Retinal pigment epithelial cell (primary cell): ENCODE results near the gene MAD2L2.

Source experiments
- DNase-seq: peaks from one replicate; pipeline ENCODE4 v3.0.0-alpha.2; 2010; ENCODE audit warnings: low read depth
- H3K4me3 ChIP-seq: 2 replicates; pipeline ENCODE4 v1.5.1; 2011; ENCODE audit warnings: mild to moderate bottlenecking, low read length, control low read depth, moderate library complexity
- TF ChIP-seq, protein P1 (sequence below): conservative IDR thresholded peaks from 2 replicates; pipeline ENCODE4 v1.5.1; 2011; ENCODE audit warnings: low read depth, low read length, control low read depth, inconsistent platforms

MAD2L2 gene

DNA sequence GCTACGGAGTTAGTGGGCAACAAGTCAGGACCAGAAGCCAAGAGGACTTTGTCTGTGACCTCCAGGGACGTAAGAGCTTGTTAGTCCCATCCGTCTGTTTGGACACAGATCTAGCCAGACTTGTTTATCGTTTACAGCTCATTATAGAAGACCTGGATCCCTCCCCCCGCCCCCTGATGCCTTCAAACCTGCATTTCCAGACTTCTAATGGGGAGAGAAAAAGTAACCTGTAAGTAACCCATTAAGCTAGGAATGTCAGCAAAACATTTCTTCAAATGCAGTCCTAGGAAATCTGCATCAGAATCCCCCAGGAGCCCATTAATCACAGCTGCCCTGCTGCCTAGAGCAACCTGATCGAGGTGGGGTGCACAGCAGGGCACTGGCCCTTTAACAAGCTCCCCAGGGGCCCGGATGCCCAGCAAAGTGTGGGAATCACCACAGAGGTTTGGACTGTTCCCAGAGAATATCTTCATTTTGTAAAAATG is 1.4 kb upstream of the MAD2L2 start:
- no peak overlapping the region for H3K4me3 ChIP-seq
- TF ChIP-seq, protein P1, sequence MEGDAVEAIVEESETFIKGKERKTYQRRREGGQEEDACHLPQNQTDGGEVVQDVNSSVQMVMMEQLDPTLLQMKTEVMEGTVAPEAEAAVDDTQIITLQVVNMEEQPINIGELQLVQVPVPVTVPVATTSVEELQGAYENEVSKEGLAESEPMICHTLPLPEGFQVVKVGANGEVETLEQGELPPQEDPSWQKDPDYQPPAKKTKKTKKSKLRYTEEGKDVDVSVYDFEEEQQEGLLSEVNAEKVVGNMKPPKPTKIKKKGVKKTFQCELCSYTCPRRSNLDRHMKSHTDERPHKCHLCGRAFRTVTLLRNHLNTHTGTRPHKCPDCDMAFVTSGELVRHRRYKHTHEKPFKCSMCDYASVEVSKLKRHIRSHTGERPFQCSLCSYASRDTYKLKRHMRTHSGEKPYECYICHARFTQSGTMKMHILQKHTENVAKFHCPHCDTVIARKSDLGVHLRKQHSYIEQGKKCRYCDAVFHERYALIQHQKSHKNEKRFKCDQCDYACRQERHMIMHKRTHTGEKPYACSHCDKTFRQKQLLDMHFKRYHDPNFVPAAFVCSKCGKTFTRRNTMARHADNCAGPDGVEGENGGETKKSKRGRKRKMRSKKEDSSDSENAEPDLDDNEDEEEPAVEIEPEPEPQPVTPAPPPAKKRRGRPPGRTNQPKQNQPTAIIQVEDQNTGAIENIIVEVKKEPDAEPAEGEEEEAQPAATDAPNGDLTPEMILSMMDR: no peak
- no peak for DNase-seq

DNA sequence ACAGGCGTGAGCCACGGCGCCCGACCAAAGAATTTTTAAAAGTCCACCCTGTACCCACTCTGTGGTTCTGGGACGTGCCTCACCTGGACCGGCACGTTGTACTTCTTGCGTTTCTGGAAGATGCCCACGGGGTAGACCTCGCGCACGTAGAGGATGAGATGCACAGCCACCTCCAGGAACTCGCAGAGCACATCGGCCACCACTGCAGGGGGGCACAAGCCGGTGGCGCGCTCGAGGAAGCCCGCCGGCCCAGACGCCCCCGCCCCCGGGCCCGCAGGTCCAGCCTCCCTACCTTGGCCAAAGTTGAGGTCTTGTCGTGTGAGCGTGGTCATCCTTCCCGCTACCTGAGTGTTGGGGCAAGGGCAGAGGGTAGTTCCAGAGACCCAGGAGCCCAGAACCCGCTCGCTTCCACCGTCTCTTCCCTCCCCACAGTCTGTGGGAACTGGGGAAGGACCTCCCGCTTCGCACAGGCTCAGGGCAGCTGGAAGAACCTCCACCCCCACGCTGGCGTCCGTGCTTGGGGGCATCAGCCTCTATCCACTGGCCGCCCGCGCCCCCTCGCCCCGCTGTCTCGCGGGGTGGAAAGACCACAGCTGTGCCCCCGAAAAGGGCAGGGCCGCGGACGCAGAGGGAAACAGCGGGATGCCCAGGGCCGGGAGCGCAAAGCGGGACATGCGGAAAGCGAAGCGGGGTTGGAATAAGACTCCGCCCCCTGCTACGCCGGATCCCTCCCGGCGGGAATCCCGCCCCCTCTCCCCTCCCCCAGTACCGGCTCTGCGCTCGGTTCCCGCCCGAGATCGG is 478 bp downstream of the MAD2L2 start:
- DNase-seq: no peak
- H3K4me3 ChIP-seq: peak overlapping the region; percentile 64
- TF ChIP-seq, protein P1: no peak

DNA sequence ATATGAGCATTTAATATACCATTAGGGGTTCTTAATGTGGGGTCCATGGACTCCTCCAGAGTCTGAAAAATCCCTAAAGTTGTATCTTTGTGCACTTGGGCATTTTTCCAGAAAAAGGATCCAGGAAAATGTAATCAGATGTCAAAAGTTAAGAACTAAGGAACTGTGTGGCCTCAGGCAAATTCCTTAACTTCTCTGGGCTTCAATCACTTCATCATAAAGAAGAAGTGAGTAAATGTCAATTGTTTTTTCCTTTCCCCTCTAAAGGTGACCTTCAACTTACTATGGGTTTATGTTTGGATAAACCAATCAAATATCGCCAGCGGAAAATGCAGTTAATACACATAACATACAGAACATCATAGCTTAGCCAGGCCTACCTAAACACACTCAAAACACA is 2.5 kb downstream of the MAD2L2 start:
- H3K4me3 ChIP-seq: no peak overlapping the region
- TF ChIP-seq, protein P1: no peak
- no peak for DNase-seq

DNA sequence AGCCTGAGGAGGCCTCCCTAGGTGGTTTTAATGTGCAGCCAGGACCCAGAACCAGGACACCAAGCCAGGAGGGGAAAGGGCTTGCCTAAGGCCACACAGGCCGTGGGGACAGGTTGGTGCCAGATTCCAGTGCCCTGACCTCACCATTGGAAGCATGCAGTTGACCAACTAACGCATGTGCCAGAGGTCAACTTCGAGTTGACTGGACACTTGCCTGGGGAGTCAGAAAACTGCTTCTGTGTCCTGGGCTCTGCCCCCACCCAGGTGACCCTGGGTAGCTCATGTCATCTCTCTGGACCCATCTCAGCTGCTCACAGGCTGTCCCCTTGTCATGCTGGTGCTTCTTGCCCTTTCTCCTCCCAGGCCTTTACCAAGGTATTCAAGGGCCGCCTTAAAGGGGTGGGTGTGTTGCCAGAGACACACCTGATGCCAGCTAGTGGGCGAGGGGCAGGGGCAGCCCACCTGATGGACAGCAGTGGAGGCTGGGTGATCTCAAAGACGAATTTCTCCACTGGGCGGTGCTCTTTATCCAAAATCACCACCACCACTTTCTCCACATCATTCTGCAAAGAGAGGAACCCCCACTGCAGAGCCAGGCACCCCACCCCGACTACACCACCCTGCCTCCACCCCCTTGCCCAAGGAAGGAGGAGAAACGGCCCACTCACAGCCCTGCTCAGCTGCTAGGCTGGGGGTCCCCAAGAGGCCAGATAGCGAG is 4.4 kb downstream of the MAD2L2 start:
- TF ChIP-seq, protein P1: no peak
- no peak overlapping the region for H3K4me3 ChIP-seq
- no peak for DNase-seq

DNA sequence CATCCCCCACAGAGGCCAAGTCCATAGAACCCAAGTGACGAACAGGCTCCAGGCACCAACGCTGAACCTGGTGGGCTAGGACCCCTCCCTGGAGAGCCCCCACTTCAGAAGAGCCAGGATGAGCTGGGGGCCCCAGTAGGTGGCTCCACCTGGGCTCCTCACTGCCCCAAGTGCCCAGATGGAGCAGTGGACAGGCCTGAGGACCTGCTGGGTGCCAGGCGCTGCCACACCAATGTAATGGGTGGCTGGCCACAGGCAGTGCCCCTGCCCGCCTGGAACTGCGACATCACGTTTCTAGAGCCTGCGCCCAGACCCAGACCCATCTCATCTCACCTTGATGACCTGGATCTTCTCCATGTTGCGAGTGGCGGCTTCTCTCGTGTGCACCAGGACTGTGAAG is 5.6 kb downstream of the MAD2L2 start:
- DNase-seq: no peak
- no peak overlapping the region for H3K4me3 ChIP-seq
- TF ChIP-seq, protein P1: no peak

DNA sequence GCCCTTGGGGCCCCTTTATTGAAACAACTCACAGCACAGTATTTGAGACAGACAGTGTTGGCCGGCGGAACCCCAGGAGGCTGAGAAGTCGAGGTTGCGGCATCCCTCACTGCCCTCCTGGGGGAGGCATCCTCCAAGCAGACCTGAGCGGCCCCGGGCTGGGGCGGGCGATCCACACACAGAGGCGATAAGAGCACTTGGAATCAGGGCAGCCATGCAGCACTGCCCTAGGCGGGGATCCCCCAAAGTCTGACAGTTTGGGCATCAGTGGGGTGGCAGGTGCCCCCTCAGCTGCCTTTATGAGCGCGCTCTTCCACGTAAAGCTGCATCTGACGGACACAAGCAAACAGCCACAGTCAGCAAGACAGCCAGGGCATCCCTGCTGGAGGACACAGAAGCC is 6.5 kb downstream of the MAD2L2 start:
- DNase-seq: no peak
- no peak overlapping the region for H3K4me3 ChIP-seq
- TF ChIP-seq, protein P1: no peak
